ENCODE results near the gene ANKRD23. TPM values are rescaled to one million over a fixed set of nuclear protein-coding genes. Genes with fewer than 3 reads are reported as not detected.

The ANKRD23 gene
- total and polyA plus RNA-seq, 8 donors, result 3.0 to 10.5 (median 5.7) TPM

DNA sequence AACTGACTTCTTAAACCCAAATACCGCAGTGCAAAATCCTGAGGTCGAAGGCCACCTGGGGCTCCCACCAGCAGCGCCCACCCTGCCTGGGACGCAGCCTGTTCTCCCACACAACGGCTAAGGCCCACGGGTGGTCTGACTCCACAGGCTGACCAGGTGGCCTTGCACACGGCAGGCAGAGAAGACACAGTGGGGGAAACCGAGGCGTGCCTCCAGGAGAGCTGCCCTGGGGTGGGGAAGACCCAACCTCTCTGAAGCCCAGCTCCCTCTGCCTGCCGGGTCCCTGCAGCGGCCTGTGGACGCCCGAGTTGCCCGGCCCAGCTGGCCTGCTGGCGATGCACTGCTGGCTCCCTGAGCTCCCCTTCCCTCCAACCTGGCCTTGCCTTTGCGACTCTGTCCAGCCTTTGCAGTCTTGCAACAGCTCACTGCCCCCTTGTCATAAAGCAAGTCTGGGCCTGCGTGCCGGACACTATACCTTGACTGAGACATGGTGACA lies 35.8 kb upstream of the ANKRD23 start:
- intact Hi-C loops (cut with DNase I), result no loop called here
- H3K36me3 ChIP-seq, result no peaks in the 10 kb centered on the region
- H3K4me3 ChIP-seq, result no peak overlapping the region
- no peak for DNase-seq
- TF ChIP-seq CTCF (IDR thresholded peaks at IDR 0.05), result no peak
- H3K9me3 ChIP-seq, result no peaks in the 10 kb centered on the region
- ATAC-seq, result no peak
- peaks cover 0 to 13% of the 10 kb centered on the region in 2 donors for H3K27me3 ChIP-seq
- peaks cover 0 to 15% of the 10 kb centered on the region in 2 donors for H3K4me1 ChIP-seq
- no peak overlapping the region for H3K27ac ChIP-seq

DNA sequence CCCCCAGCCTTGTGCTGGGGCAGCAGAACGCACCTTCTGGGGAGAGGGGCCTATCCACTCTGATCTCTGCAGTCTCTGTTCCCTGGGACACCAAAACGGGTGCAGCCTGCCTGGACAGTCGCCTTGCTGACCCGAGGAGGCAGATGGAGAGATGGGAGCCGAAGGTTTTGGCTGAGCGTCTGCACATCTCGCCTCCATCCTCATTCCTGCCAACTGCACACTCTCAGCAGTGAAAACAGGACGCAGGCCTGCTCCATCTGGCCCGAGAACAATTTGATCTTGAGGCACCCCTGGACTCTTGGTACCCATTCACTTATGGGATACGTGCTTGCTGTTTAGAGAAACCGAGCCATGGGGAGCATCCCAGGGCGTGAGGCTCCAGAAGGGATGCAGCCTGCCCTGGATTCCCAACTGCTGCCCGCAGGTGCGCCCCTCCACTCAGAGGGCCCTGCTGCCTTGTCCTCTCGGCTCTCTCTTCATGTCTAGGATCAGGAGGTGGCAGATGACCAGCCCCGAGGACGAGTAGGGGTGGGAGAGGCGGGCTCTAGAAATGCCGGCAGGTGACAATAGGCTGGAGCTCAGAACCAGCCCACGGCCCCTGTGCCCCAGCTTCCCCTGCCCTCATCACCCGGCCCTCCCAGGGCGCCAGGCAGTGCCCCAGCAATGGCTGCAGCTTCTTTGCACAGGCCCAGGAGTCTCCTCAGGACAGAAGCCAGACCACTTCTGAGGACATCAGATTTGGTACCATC lies 35.1 kb upstream of the ANKRD23 start:
- no peak for TF ChIP-seq CTCF (IDR thresholded peaks at IDR 0.05)
- intact Hi-C loops (cut with DNase I), result no loop called here
- H3K4me1 ChIP-seq, result peaks cover 0 to 18% of the 10 kb centered on the region in 2 donors
- peaks cover 0 to 20% of the 10 kb centered on the region in 2 donors for H3K27me3 ChIP-seq
- no peak overlapping the region for H3K27ac ChIP-seq
- DNase-seq (no peak), ATAC-seq (no peak)
- no peak overlapping the region for H3K4me3 ChIP-seq
- H3K36me3 ChIP-seq, result no peaks in the 10 kb centered on the region
- no peaks in the 10 kb centered on the region for H3K9me3 ChIP-seq

DNA sequence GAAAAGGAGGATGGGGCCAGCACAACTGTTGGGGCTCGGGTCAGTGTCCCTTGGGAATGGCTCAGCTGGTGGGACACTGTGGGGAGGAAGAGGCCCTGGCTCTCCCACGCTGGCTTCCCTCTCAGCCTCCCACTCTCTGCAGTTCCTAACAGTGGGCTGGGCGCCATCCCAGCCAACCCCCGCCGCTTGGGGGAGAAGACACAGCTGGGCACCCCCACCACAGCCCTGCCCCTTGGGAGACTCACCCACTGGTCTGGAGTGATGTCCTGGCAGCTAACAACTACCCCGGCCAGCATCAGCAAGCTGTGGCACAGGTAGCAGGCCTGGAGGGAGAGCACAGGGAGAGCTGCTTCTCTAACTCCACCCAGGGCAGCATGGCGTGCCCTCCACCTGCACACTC lies 34.4 kb upstream of the ANKRD23 start:
- no peaks in the 10 kb centered on the region for H3K36me3 ChIP-seq
- no peak overlapping the region for H3K4me3 ChIP-seq
- no peak overlapping the region for H3K27ac ChIP-seq
- H3K9me3 ChIP-seq, result no peaks in the 10 kb centered on the region
- peaks cover 0 to 26% of the 10 kb centered on the region in 2 donors for H3K4me1 ChIP-seq
- no peak for ATAC-seq
- DNase-seq, result no peak
- intact Hi-C loops (cut with DNase I), result no loop called here
- TF ChIP-seq CTCF (IDR thresholded peaks at IDR 0.05), result no peak
- peaks cover 0 to 28% of the 10 kb centered on the region in 2 donors for H3K27me3 ChIP-seq

DNA sequence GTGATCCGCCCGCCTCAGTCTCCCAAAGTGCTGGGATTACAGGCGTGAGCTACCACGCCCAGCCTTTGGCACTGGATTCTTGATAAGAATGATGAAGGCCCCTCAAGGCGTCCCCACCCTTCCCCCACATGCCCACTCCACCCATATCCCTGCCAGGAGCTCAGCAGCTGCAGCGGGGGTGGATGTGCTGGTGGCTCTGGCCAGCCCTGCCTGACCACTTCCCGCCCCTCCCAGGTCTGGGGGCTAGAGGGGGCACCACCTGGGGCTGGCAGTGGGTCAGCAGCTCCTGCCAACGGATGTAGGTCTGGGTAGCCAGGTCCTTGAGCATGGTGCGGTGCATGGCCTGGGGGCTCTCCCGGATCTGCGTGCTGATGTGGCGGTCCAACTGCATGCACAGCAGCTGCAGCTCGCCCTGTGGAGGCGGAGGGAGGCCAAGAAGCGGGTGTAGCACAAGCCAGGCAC lies 33.8 kb upstream of the ANKRD23 start:
- ATAC-seq, result no peak
- no peak for DNase-seq
- intact Hi-C loops (cut with DNase I), result no loop called here
- no peak overlapping the region for H3K27ac ChIP-seq
- H3K4me1 ChIP-seq, result peaks cover 0 to 31% of the 10 kb centered on the region in 2 donors
- no peak for TF ChIP-seq CTCF (IDR thresholded peaks at IDR 0.05)
- no peak overlapping the region for H3K4me3 ChIP-seq
- H3K9me3 ChIP-seq, result no peaks in the 10 kb centered on the region
- peaks cover 0 to 33% of the 10 kb centered on the region in 2 donors for H3K27me3 ChIP-seq
- no peaks in the 10 kb centered on the region for H3K36me3 ChIP-seq

GRCh38 chr2:96877042-96877451 lies 33.2 kb upstream of the ANKRD23 start:
- Histone ChIP-seq H3K4me1 (peaks cover 0 to 33% of the 10 kb centered on the region in 2 donors), H3K27me3 (peaks cover 0 to 39% of the 10 kb centered on the region in 2 donors), H3K36me3 (no peaks in the 10 kb centered on the region), H3K27ac (no peak overlapping the region), H3K4me3 (no peak overlapping the region), H3K9me3 (no peaks in the 10 kb centered on the region)
- ATAC-seq, result no peak
- DNase-seq, result no peak
- intact Hi-C loops (cut with DNase I), result no loop called here
- TF ChIP-seq CTCF (IDR thresholded peaks at IDR 0.05), result no peak
